ENCODE measurements around the gene TMCO4. TPM values are rescaled to one million over a fixed set of nuclear protein-coding genes. Genes with fewer than 3 reads are reported as not detected.

Gene TMCO4
- total and polyA plus RNA-seq, 2 of the 8 experiments (the other 6 are each of a cell fraction or from before 2014, with no cell fraction given), result 3.0 to 3.1 TPM

DNA sequence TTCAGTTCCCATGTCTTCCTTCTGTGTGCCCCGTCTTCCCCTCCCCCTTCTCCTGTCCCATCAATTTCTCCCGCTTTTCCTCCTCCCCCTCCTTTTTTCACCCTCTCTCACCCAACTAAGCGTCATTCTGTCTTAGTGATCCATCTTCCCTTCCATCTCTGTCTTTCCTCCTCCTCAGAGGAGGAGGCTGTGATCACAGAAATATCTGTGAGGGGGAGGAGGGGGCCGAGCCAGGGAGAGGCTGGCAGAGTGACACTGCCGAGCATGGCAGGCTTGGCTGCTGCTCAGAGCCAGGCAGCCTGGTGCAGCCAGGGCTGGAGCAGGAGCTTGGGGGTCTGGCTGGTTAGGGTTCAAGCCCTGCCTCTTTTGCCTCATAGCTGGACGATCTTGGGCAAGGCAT is 127.5 kb downstream of the TMCO4 start:
- no peak overlapping the region for H3K23ac ChIP-seq (ENCODE audit: insufficient read length)
- 80% methylated on average over 5 of the region's 6 CpGs; no CpG with 5 or more reads in 1 of the 2 experiments for WGBS, 2 experiments (ENCODE audit: extremely low coverage in 1 of 2, insufficient coverage in 1 of 2, insufficient read length in 1 of 2, insufficient replicate concordance in 2 of 2, low coverage in 1 of 2, low lambda C conversion rate in 2 of 2, missing lambda C conversion rate in 1 of 2)
- peaks cover 0 to 6% of the 10 kb centered on the region in 2 experiments for H4K20me1 ChIP-seq (replicated peaks in 1 of 2; ENCODE audit: control insufficient read depth in 1 of 2, insufficient read depth in 2 of 2, low read length in 2 of 2)

More for the DNA sequence above, 127.5 kb downstream of the TMCO4 start:
- Histone ChIP-seq H3K4me1 (replicated peaks in 1 of 4; ENCODE audit: control insufficient read depth in 3 of 4, insufficient read depth in 4 of 4, low read length in 3 of 4) (no peaks in the 10 kb centered on the region), H3K23me2 (ENCODE audit: low read depth, low read length) (no peaks in the 10 kb centered on the region; the same call in 1 of the 2 replicates), H4K5ac (ENCODE audit: insufficient read length, low read depth, low read length) (no peak overlapping the region), H4K91ac (replicated peaks; ENCODE audit: insufficient read length, low read length) (no peak overlapping the region), H2AFZ (ENCODE audit: low read length) (no peak overlapping the region), H3K36me3 (ENCODE audit: control insufficient read depth in 2 of 4, insufficient read depth in 4 of 4, low read length in 3 of 4) (no peaks in the 10 kb centered on the region), H3K4me2 (ENCODE audit: insufficient read depth in 1 of 2, low read depth in 2 of 2, low read length in 2 of 2) (no peak overlapping the region), H3K79me1 (ENCODE audit: low read depth, low read length) (no peaks in the 10 kb centered on the region), H3K9ac (replicated peaks in 1 of 4; ENCODE audit: extremely low read depth in 1 of 4, low read depth in 3 of 4, low read length in 3 of 4) (no peak overlapping the region), H3K56ac (replicated peaks; ENCODE audit: insufficient read length, low read depth, low read length) (no peak overlapping the region), H2BK5ac (ENCODE audit: low read depth, low read length) (no peak overlapping the region), H3K27ac (ENCODE audit: low read depth, low read length) (no peak overlapping the region), H3K27me3 (replicated peaks in 1 of 4; ENCODE audit: control insufficient read depth in 3 of 4, extremely low read depth in 1 of 4, insufficient read depth in 3 of 4, low read length in 3 of 4) (peaks cover 0 to 7% (median 1%) of the 10 kb centered on the region in 4 experiments; a peak in 4 of 7 replicates), H3K18ac (ENCODE audit: extremely low read depth, low read length) (no peak overlapping the region), H4K8ac (ENCODE audit: extremely low read depth, insufficient read depth, low read length) (no peak overlapping the region), H3K4ac (replicated peaks; ENCODE audit: insufficient read length, low read depth, low read length) (no peak overlapping the region), H3K4me3 (ENCODE audit: extremely low read depth in 1 of 4, insufficient read depth in 2 of 4, low read depth in 3 of 4, low read length in 4 of 4) (no peak overlapping the region), H2BK12ac (ENCODE audit: low read depth, low read length) (no peak overlapping the region), H3K9me3 (ENCODE audit: insufficient read depth in 2 of 2, low read depth in 1 of 2, low read length in 1 of 2) (no peaks in the 10 kb centered on the region), H3K79me2 (ENCODE audit: control insufficient read depth in 1 of 2, insufficient read depth in 2 of 2, low read length in 2 of 2) (no peaks in the 10 kb centered on the region), H2BK15ac (ENCODE audit: low read length) (no peak overlapping the region), H3K14ac (ENCODE audit: insufficient read length) (no peak overlapping the region), H2BK120ac (replicated peaks; ENCODE audit: low read depth, low read length) (no peak overlapping the region), H2BK20ac (ENCODE audit: low read length) (no peak overlapping the region), H2AK5ac (ENCODE audit: low read depth, low read length) (no peak overlapping the region)
- FAIRE-seq (no peak), DNase-seq (ENCODE audit: low read depth in 1 of 2, low spot score in 2 of 2) (no peak)
- ChIA-PET CTCF (ENCODE audit: partially characterized antibody) (interaction anchor here (0.8 to 6.8 kb wide), 5 partner anchors 8 to 30 kb away, joined by 3 to 68 read pairs (median 9); no protein-coding TSS in a partner anchor), POLR2A (ENCODE audit: partially characterized antibody) (interaction anchor here (1.5 kb wide), 1 partner anchor 12 kb away, joined by 3 read pairs; no protein-coding TSS in a partner anchor)
- no peak for TF ChIP-seq CREB1 (IDR thresholded peaks at IDR 0.05)
- TF ChIP-seq POU5F1 (IDR thresholded peaks at IDR 0.05; ENCODE audit: low read depth, low read length), result no peak
- TF ChIP-seq SIRT6 (IDR thresholded peaks at IDR 0.05; ENCODE audit: low read length), result no peak
- no peak for TF ChIP-seq FOSL1 (IDR thresholded peaks at IDR 0.05; ENCODE audit: insufficient read depth, low read depth, low read length)
- no peak for TF ChIP-seq MAFK (IDR thresholded peaks at IDR 0.05; ENCODE audit: low read depth, low read length)
- no peak for TF ChIP-seq TEAD4 (IDR thresholded peaks at IDR 0.05; ENCODE audit: low read depth, low read length)
- TF ChIP-seq EP300 (IDR thresholded peaks at IDR 0.05; ENCODE audit: borderline replicate concordance in 1 of 2, low read depth in 2 of 2, low read length in 2 of 2), result no peak
- no peak for TF ChIP-seq EGR1 (IDR thresholded peaks at IDR 0.05; ENCODE audit: borderline replicate concordance, low read depth, low read length)
- TF ChIP-seq BCL11A (IDR thresholded peaks at IDR 0.05; ENCODE audit: low read depth in 2 of 2, low read length in 2 of 2), result no peak
- TF ChIP-seq NANOG (IDR thresholded peaks at IDR 0.05; ENCODE audit: insufficient read depth, low read depth, low read length, poor library complexity, severe bottlenecking), result no peak
- TF ChIP-seq KDM5A (IDR thresholded peaks at IDR 0.05; ENCODE audit: low read length), result no peak
- no peak for TF ChIP-seq RFX5 (IDR thresholded peaks at IDR 0.05; ENCODE audit: borderline replicate concordance, low read depth, low read length)
- TF ChIP-seq RBBP5 (IDR thresholded peaks at IDR 0.05; ENCODE audit: borderline replicate concordance, low read depth, low read length), result no peak
- TF ChIP-seq TAF7 (optimal IDR thresholded peaks at IDR 0.05; ENCODE audit: borderline replicate concordance, low read depth, low read length), result no peak

All from H1 (cell line).